PC-3 (cell line): ENCODE measurements around the gene RET. TPM values are rescaled to one million over a fixed set of nuclear protein-coding genes. Genes with fewer than 3 reads are reported as not detected.

Experiments
- ATAC-seq: fragments of 200-7000 bp; cut with Tn5 transposase; 2 replicates; pipeline ENCODE4 v1.9.1; 2020; ENCODE audit warnings: mild to moderate bottlenecking, moderate library complexity
- BruUV-seq: library from RNA; stranded (reverse); fragments of 400-500 nt; replicated peaks from 2 replicates; lab custom pipeline; 2021; lab: Mats Ljungman, UMichigan
- CTCF ChIA-PET: fragments of 300-600 bp; sonication (Branson Sonifier 250); formaldehyde crosslinking; loops from one replicate; lab custom pipeline; 2022; ENCODE audit warnings: antibody characterized with exemption; lab: Charles Lee
- POLR2A ChIA-PET: fragments of 300-600 bp; sonication (Branson Sonifier 250); formaldehyde crosslinking; loops from one replicate; lab custom pipeline; 2022; ENCODE audit warnings: antibody characterized with exemption; ENCODE audit not compliant: unreplicated experiment; lab: Charles Lee
- DNase-seq: peaks from one replicate; pipeline ENCODE4 v3.0.0-alpha.2; 2015
- H2AFZ ChIP-seq: fragments of 300-600 bp; sonication (generic); 2 replicates; pipeline ENCODE4 v1.6.0; 2016; ENCODE audit warnings: antibody characterized with exemption, low read length
- H3F3A ChIP-seq: fragments of 300-600 bp; sonication (generic); one replicate; pipeline ENCODE4 v1.6.0; 2017; ENCODE audit warnings: antibody characterized with exemption, low read length, control low read depth, mild to moderate bottlenecking; ENCODE audit not compliant: unreplicated experiment
- H3K27ac ChIP-seq: fragments of 300-600 bp; sonication (generic); 2 replicates; pipeline ENCODE4 v1.5.1; 2016; ENCODE audit warnings: mild to moderate bottlenecking, low read length
- H3K27me3 ChIP-seq: fragments of 300-600 bp; sonication (generic); 2 replicates; pipeline ENCODE4 v1.6.1; 2016; ENCODE audit warnings: low read length, mixed read lengths
- H3K36me3 ChIP-seq: fragments of 300-600 bp; sonication (generic); 2 replicates; pipeline ENCODE4 v1.6.1; 2016; ENCODE audit warnings: low read depth, mixed run types, low read length, mixed read lengths
- H3K4me1 ChIP-seq: fragments of 300-600 bp; sonication (generic); 2 replicates; pipeline ENCODE4 v1.5.1; 2016; ENCODE audit warnings: low read length; ENCODE audit not compliant: insufficient read depth
- H3K4me2 ChIP-seq: fragments of 300-600 bp; sonication (generic); 2 replicates; pipeline ENCODE4 v1.6.0; 2016; ENCODE audit warnings: low read length
- H3K4me3 ChIP-seq: fragments of 300-600 bp; sonication (generic); 2 replicates; pipeline ENCODE4 v1.5.1; 2016; ENCODE audit warnings: mild to moderate bottlenecking, low read length, mixed read lengths
- H3K79me2 ChIP-seq: fragments of 300-600 bp; sonication (generic); 2 replicates; pipeline ENCODE4 v1.6.1; 2017; ENCODE audit warnings: low read length, mixed read lengths
- H3K9ac ChIP-seq: fragments of 300-600 bp; sonication (generic); 2 replicates; pipeline ENCODE4 v1.6.0; 2016; ENCODE audit warnings: mild to moderate bottlenecking, low read length
- H3K9me2 ChIP-seq: fragments of 300-600 bp; sonication (generic); replicated peaks from 2 replicates; pipeline ENCODE4 v1.6.1; 2016; ENCODE audit warnings: mixed run types, low read length, mixed read lengths
- H3K9me3 ChIP-seq: fragments of 300-600 bp; sonication (generic); 2 replicates; pipeline ENCODE4 v1.6.1; 2016; ENCODE audit warnings: low read length, mixed read lengths
- H4K20me1 ChIP-seq: fragments of 300-600 bp; sonication (generic); 2 replicates; pipeline ENCODE4 v1.6.1; 2016; ENCODE audit warnings: low read length, mixed read lengths
- CTCF ChIP-seq: fragments of 300-600 bp; sonication (generic); conservative IDR thresholded peaks from 2 replicates; pipeline ENCODE4 v1.5.1; 2017; ENCODE audit warnings: antibody characterized with exemption, low read depth, mild to moderate bottlenecking, low read length
- EZH2 ChIP-seq: fragments of 300-600 bp; sonication (generic); IDR thresholded peaks from one replicate; pipeline ENCODE4 v1.6.1; 2017; ENCODE audit warnings: antibody characterized with exemption, mild to moderate bottlenecking, low read length; ENCODE audit not compliant: unreplicated experiment
- EZH2phosphoT487 ChIP-seq: fragments of 300-600 bp; sonication (generic); IDR thresholded peaks from 2 replicates; pipeline ENCODE4 v1.6.1; 2018; ENCODE audit warnings: mild to moderate bottlenecking, antibody characterized with exemption, low read length, borderline replicate concordance
- intact Hi-C: fragments of 100-400 bp; cut with micrococcal nuclease; formaldehyde crosslinking; loops from 2 replicates; pipeline ENCODE4 v1.9.0; 2023
- total RNA-seq: library from RNA; depleted of rRNA; stranded (reverse); fragments of >200 nt; gene quantifications from 2 replicates; pipeline ENCODE4 v1.2.3, GENCODE V29; 2014

Gene RET
- total RNA-seq, 1 experiment from 2014 or later: not detected

GRCh38 chr10:43160046-43160920 lies 83.4 kb downstream of the RET start:
- H3K4me3 ChIP-seq: no peak overlapping the region
- H3K9me2 ChIP-seq: no peaks in the 10 kb centered on the region
- no peaks in the 10 kb centered on the region for H3K9me3 ChIP-seq
- ATAC-seq (no peak), DNase-seq (peak; percentile 33)
- no peaks in the 10 kb centered on the region for H3K27me3 ChIP-seq
- no peak overlapping the region for H2AFZ ChIP-seq
- no TSS peak for BruUV-seq
- H3K36me3 ChIP-seq: no peaks in the 10 kb centered on the region
- CTCF ChIA-PET: interaction anchor here (0.6 kb wide), 1 partner anchor 103 kb away, joined by 4 read pairs; no protein-coding TSS in a partner anchor
- intact Hi-C loops: no loop called here
- no peak for TF ChIP-seq EZH2phosphoT487
- TF ChIP-seq CTCF: no peak
- no peak for TF ChIP-seq EZH2
- 0 out of 2 replicates have a peak, but pooled peaks cover under 1% of the 10 kb centered on the region for H4K20me1 ChIP-seq
- no peaks in the 10 kb centered on the region for H3K79me2 ChIP-seq
- no peaks in the 10 kb centered on the region for H3F3A ChIP-seq
- H3K4me2 ChIP-seq: no peak overlapping the region
- no peak overlapping the region for H3K9ac ChIP-seq
- H3K4me1 ChIP-seq: no peaks in the 10 kb centered on the region; the same call in 1 of the 2 replicates
- no peak overlapping the region for H3K27ac ChIP-seq
- POLR2A ChIA-PET: interaction anchor here (0.6 kb wide), 1 partner anchor 221 kb away, joined by 8 read pairs; no protein-coding TSS in a partner anchor

DNA sequence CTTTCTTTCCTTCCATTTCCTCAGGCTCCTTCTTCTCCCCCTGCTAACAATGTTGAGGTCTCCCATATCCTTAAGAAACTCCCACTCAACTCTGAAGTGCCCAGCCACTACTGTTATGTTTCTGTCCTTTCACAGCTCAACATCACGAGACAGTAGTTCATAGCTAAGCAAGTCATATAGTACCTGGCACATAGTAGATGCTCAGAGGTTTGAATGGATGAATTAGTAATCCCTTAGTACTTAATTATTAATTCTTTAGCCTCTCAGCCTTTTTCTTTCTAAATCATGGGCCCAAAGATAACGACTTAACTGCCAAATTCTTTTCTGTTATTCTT lies 84.0 kb downstream of the RET start:
- no peaks in the 10 kb centered on the region for H3K79me2 ChIP-seq
- H3K27me3 ChIP-seq: no peaks in the 10 kb centered on the region
- TF ChIP-seq EZH2phosphoT487 (no peak), EZH2 (no peak), CTCF (no peak)
- no peaks in the 10 kb centered on the region for H3K9me3 ChIP-seq
- H3F3A ChIP-seq: no peaks in the 10 kb centered on the region
- no peaks in the 10 kb centered on the region for H4K20me1 ChIP-seq
- no peaks in the 10 kb centered on the region for H3K9me2 ChIP-seq
- DNase-seq (no peak), ATAC-seq (no peak)
- H3K4me1 ChIP-seq: no peaks in the 10 kb centered on the region; the same call in 1 of the 2 replicates
- intact Hi-C loops: no loop called here
- no peaks in the 10 kb centered on the region for H3K36me3 ChIP-seq
- H3K9ac ChIP-seq: no peak overlapping the region
- ChIA-PET CTCF (no interaction called here), POLR2A (no interaction called here)
- no peak overlapping the region for H2AFZ ChIP-seq
- no peak overlapping the region for H3K4me2 ChIP-seq
- no peak overlapping the region for H3K27ac ChIP-seq
- H3K4me3 ChIP-seq: no peak overlapping the region
- BruUV-seq: no TSS peak

DNA sequence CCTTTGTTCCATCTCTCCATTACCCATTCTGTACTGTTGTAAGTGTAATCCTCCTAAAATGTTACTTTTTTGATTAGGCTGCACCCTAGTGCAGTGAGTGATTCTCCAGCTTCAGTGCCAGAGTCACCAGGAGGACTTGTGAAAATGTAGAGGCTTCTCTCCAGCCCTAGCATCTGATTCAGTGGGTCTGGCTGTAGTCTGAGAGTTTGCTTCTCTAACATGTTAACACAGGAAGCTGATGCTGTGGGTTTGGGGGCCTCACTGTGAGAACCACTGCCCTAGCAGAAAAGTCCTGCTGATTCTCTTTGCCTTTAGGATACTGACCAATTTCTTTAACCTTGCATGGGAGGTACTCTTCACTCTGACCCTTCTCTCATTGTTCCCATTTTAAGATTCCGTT lies 85.7 kb downstream of the RET start:
- Histone ChIP-seq H3K27ac (no peak overlapping the region), H3K9me3 (no peaks in the 10 kb centered on the region), H3K27me3 (no peaks in the 10 kb centered on the region), H3K36me3 (no peaks in the 10 kb centered on the region), H3K9me2 (no peaks in the 10 kb centered on the region), H3K79me2 (no peaks in the 10 kb centered on the region), H4K20me1 (no peaks in the 10 kb centered on the region), H3K4me3 (no peak overlapping the region), H3K4me2 (no peak overlapping the region), H3K9ac (no peak overlapping the region), H2AFZ (no peak overlapping the region), H3K4me1 (peaks cover 8% of the 10 kb centered on the region; the same call in 1 of the 2 replicates), H3F3A (no peaks in the 10 kb centered on the region)
- CTCF ChIA-PET: no interaction called here
- POLR2A ChIA-PET: no interaction called here
- DNase-seq (no peak), ATAC-seq (no peak)
- TF ChIP-seq CTCF (no peak), EZH2 (no peak), EZH2phosphoT487 (no peak)
- intact Hi-C loops: no loop called here
- BruUV-seq: no TSS peak
